ENCODE results near the gene IGFLR1.
A peak's percentile ranks its signal among the peaks of the same experiment; 100 is the strongest.

IGFLR1 gene

DNA sequence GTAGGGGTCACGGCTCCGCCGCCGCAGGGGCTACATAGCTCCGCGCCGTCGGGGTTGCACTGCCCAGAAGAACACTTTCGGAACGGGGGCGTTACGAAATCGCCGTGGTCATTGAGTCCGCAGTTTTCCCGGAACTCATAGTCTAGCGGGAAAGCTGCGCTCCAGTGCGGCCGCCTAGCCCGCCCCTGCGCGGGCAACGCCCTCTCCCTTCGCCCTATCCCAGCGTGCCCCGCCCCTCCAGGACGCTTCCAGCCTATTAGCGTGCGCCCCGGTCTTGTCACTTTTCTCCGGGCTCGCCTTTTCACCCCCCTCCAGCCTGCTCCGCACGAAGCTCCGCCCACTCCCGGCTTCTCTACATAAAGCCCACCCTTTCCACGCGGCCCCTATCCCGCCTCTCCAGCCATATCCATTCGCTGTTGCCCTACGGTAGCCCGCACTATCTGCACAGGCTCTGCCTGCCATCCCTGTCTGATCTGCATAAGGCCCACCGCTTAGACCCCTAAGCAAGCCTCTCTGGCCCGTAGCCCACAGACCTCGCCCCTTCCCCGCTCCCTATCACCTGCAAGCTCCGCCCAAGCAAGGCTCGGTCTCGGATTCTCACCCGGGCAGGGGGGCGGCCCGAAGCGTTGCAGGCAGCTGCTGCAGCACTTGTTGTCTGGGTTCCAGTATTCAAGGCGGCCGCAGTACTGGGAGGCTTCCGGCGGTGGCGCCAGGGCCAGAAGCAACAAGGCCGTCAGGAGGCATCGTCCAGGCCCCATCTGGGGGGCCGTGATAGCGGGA, 1.6 kb downstream of the IGFLR1 start:
- POLR2A ChIA-PET: interaction anchor here (0.8 to 2.1 kb wide), 12 partner anchors 8 to 255 kb away, joined by 3 to 20 read pairs (median 6); partner anchors contain the start of genes KMT2B and LIN37
- TF ChIP-seq, protein P1, sequence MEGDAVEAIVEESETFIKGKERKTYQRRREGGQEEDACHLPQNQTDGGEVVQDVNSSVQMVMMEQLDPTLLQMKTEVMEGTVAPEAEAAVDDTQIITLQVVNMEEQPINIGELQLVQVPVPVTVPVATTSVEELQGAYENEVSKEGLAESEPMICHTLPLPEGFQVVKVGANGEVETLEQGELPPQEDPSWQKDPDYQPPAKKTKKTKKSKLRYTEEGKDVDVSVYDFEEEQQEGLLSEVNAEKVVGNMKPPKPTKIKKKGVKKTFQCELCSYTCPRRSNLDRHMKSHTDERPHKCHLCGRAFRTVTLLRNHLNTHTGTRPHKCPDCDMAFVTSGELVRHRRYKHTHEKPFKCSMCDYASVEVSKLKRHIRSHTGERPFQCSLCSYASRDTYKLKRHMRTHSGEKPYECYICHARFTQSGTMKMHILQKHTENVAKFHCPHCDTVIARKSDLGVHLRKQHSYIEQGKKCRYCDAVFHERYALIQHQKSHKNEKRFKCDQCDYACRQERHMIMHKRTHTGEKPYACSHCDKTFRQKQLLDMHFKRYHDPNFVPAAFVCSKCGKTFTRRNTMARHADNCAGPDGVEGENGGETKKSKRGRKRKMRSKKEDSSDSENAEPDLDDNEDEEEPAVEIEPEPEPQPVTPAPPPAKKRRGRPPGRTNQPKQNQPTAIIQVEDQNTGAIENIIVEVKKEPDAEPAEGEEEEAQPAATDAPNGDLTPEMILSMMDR (IDR thresholded peaks at IDR 0.05; ENCODE audit: control extremely low read depth, extremely low read depth, low read depth, missing control alignments): peak; percentile 37

GRCh38 chr19:35740108-35740422, 2.2 kb downstream of the IGFLR1 start:
- ChIA-PET POLR2A (interaction anchor here (0.9 to 2.1 kb wide), 10 partner anchors 8 to 97 kb away, joined by 3 to 20 read pairs (median 6); partner anchors contain the start of genes KMT2B and LIN37), CTCF (interaction anchor here (0.7 to 2.2 kb wide), 11 partner anchors 14 to 128 kb away, joined by 3 to 10 read pairs (median 3); partner anchors contain the start of gene APLP1)
- DNase-seq (ENCODE audit: extremely low spot score): no peak
- TF ChIP-seq, protein P1 (IDR thresholded peaks at IDR 0.05; ENCODE audit: control extremely low read depth, extremely low read depth, low read depth, missing control alignments): no peak

More for the DNA sequence above, 1.6 kb downstream of the IGFLR1 start:
- peak; percentile 98 for DNase-seq (ENCODE audit: extremely low spot score)
- CTCF ChIA-PET: interaction anchor here (0.9 to 2.2 kb wide), 12 partner anchors 13 to 128 kb away, joined by 3 to 10 read pairs (median 3); partner anchors contain the start of gene APLP1

GRCh38 chr19:35739275-35740107, 2.8 kb downstream of the IGFLR1 start:
- ChIA-PET POLR2A (interaction anchor here (1.0 to 2.1 kb wide), 6 partner anchors 9 to 37 kb away, joined by 4 to 20 read pairs (median 7); partner anchors contain the start of gene LIN37), CTCF (interaction anchor here (0.7 to 2.2 kb wide), 8 partner anchors 13 to 97 kb away, joined by 3 to 10 read pairs (median 3); no protein-coding TSS in a partner anchor)
- TF ChIP-seq, protein P1 (IDR thresholded peaks at IDR 0.05; ENCODE audit: control extremely low read depth, extremely low read depth, low read depth, missing control alignments): no peak

DNA sequence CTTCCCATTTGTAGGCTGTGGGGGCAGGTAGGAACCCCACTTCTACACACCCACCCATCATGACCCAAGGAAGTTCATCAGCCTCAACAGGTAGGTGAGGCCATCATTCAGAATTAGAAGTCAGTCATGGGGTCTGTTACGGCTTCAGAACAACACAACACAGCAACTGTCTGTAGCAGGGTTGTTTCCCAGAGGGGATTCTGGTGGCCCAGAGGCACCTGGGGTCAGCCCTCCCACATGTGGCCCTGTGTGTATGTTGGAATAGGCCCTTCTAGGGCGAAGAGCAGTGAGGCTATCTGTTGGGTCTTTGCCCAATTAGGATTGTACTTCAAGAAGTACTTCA, 3.4 kb downstream of the IGFLR1 start:
- ChIA-PET CTCF (interaction anchor here (2.2 to 6.1 kb wide), 2 partner anchors 15 to 44 kb away, joined by 10 to 20 read pairs; no protein-coding TSS in a partner anchor), POLR2A (interaction anchor here (1.4 to 2.1 kb wide), 2 partner anchors 10 to 26 kb away, joined by 4 to 7 read pairs; partner anchors contain the start of gene LIN37)
- TF ChIP-seq, protein P1 (IDR thresholded peaks at IDR 0.05; ENCODE audit: control extremely low read depth, extremely low read depth, low read depth, missing control alignments): no peak
- no peak for DNase-seq (ENCODE audit: extremely low spot score)

More at GRCh38 chr19:35739275-35740107, 2.8 kb downstream of the IGFLR1 start:
- no peak for DNase-seq (ENCODE audit: extremely low spot score)

DNA sequence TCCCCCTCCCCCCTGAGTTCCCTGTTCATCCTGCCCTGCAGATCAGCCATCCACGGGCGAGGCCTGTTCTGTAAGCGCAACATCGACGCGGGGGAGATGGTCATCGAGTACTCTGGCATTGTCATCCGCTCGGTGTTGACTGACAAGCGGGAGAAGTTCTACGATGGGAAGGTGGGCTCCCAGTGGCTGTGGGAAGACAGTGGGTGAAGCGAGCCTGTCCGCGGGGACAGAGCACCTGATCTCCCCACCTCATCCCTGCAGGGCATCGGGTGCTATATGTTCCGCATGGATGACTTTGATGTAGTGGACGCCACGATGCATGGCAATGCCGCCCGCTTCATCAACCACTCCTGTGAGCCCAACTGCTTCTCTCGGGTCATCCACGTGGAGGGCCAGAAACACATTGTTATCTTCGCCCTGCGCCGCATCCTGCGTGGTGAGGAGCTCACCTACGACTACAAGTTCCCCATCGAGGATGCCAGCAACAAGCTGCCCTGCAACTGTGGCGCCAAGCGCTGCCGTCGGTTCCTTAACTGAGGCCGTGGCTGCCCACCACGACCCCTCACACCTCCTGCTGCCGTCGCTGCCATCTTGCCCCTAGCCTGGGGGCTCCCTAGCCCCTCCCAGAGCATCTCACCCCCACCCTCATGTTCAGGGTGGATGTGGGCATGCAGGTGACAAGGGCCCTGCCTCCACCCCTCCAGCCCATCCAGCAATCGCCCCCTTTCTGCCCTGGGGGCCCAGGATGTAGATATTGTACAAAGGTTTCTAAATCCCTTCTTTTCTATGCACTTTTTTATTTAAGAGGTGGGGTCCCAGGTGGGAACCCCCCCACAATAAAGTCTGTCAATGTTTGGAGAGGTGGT, 4.0 kb downstream of the IGFLR1 start:
- POLR2A ChIA-PET: interaction anchor here (2.1 kb wide), 1 partner anchor 10 kb away, joined by 5 read pairs; no protein-coding TSS in a partner anchor

More for the DNA sequence above, 4.0 kb downstream of the IGFLR1 start:
- no peak for DNase-seq (ENCODE audit: extremely low spot score)
- CTCF ChIA-PET: interaction anchor here (1.4 to 6.1 kb wide), 3 partner anchors 14 to 45 kb away, joined by 10 to 20 read pairs (median 14); no protein-coding TSS in a partner anchor
- TF ChIP-seq, protein P1 (IDR thresholded peaks at IDR 0.05; ENCODE audit: control extremely low read depth, extremely low read depth, low read depth, missing control alignments): no peak
